K562 (cell line): ENCODE measurements around the gene VPS35. TPM values are rescaled to one million over a fixed set of nuclear protein-coding genes. Genes with fewer than 3 reads are reported as not detected.

Experiments
- ATAC-seq: fragments of 200-7000 bp; cut with Tn5 transposase; 3 replicates; pipeline ENCODE4 v1.9.1; 2020; ENCODE audit warnings: moderate library complexity
- BruUV-seq: library from RNA; stranded (reverse); fragments of 400-500 nt; replicated peaks from 2 replicates; lab custom pipeline; 2021; lab: Mats Ljungman, UMichigan
- CTCF ChIA-PET: fragments of 300-600 bp; formaldehyde crosslinking; extraction: SDS; loops from one replicate; lab custom pipeline; 2021; ENCODE audit warnings: low intra/inter-chr PET ratio; lab: Yijun Ruan, JAX
- POLR2A ChIA-PET: fragments of 300-600, 350-650 bp; sonication (Branson Sonifier 250); formaldehyde crosslinking; extraction: SDS; loops from one replicate; lab custom pipeline; 2021; ENCODE audit warnings: antibody characterized with exemption, inconsistent platforms; lab: Yijun Ruan, JAX
- DNase-seq, 4 experiments: peaks; one replicate each; pipeline versions ENCODE4 v3.0.0 to v3.0.0-alpha.2; 2011 to 2018; ENCODE audit warnings: low spot score in 3 of 4, mixed read lengths in 3 of 4; ENCODE audit errors: extremely low read depth in 1 of 4
- FAIRE-seq: peaks from 2 replicates; lab custom pipeline; 2011; peaks lifted over from hg19 to GRCh38; lab: Jason Lieb, UNC
- H2AFZ ChIP-seq: 2 replicates; pipeline ENCODE4 v1.6.0; 2011; ENCODE audit warnings: low read depth, low read length, control low read depth, inconsistent platforms
- H3K27ac ChIP-seq: fragments of 200-600 bp; 3 replicates; pipeline ENCODE4 v1.8.0; 2011; ENCODE audit warnings: low read depth, mild to moderate bottlenecking, control low read depth, inconsistent platforms, low read length, moderate library complexity, mixed read lengths; ENCODE audit errors: extremely low read depth
- H3K27me3 ChIP-seq, 2 experiments: fragments of 300-600 bp in 1 of 2; 2 replicates in 1 of 2; 3 replicates in 1 of 2; pipeline versions ENCODE4 v1.6.0 to v1.8.0; 2011; ENCODE audit warnings: inconsistent platforms in 2 of 2, low read length in 2 of 2, mild to moderate bottlenecking in 1 of 2, mixed read lengths in 1 of 2, moderate library complexity in 1 of 2; ENCODE audit not compliant: control insufficient read depth in 2 of 2, insufficient read depth in 2 of 2
- H3K36me3 ChIP-seq: fragments of 300-600 bp; 3 replicates; pipeline ENCODE4 v1.8.0; 2011; ENCODE audit warnings: mild to moderate bottlenecking, low read length, inconsistent platforms; ENCODE audit not compliant: control insufficient read depth, insufficient read depth
- H3K4me1 ChIP-seq, 2 experiments: fragments of 200-600 bp in 1 of 2; replicated peaks in 1 of 2; 2 replicates in 1 of 2; 3 replicates in 1 of 2; pipeline versions ENCODE4 v1.5.1 to v1.8.0; 2011; ENCODE audit warnings: inconsistent platforms in 2 of 2, low read length in 2 of 2, mild to moderate bottlenecking in 1 of 2, mixed read lengths in 1 of 2, moderate library complexity in 1 of 2; ENCODE audit not compliant: control insufficient read depth in 2 of 2, insufficient read depth in 2 of 2
- H3K4me2 ChIP-seq: 2 replicates; pipeline ENCODE4 v1.6.1; 2011; ENCODE audit warnings: low read length, control low read depth, inconsistent platforms, mixed read lengths; ENCODE audit not compliant: insufficient read depth
- H3K4me3 ChIP-seq: fragments of 200-600 bp; sonication (generic), shearing (Covaris generic); 2 replicates; pipeline ENCODE4 v1.5.1; 2016; ENCODE audit warnings: control low read depth, inconsistent platforms
- H3K79me2 ChIP-seq: fragments of 200-600 bp; 3 replicates; pipeline ENCODE4 v1.8.0; 2011; ENCODE audit warnings: low read length, inconsistent platforms; ENCODE audit not compliant: control insufficient read depth, insufficient read depth
- H3K9ac ChIP-seq, 2 experiments: 2 replicates each; pipeline versions ENCODE4 v1.6.0 to v1.6.1; 2011; ENCODE audit warnings: low read depth in 2 of 2, low read length in 2 of 2, control low read depth in 1 of 2, inconsistent platforms in 1 of 2, mild to moderate bottlenecking in 1 of 2, mixed read lengths in 1 of 2; ENCODE audit not compliant: insufficient read depth in 1 of 2
- H3K9me1 ChIP-seq: one replicate; pipeline ENCODE4 v1.6.0; 2011; ENCODE audit warnings: inconsistent platforms, mild to moderate bottlenecking, low read length, moderate library complexity; ENCODE audit not compliant: control insufficient read depth, insufficient read depth
- H3K9me3 ChIP-seq: replicated peaks from 2 replicates; pipeline ENCODE4 v1.5.1; 2011; ENCODE audit warnings: low read depth, low read length, inconsistent platforms; ENCODE audit not compliant: control insufficient read depth, insufficient read depth
- H4K20me1 ChIP-seq: replicated peaks from 2 replicates; pipeline ENCODE4 v1.6.1; 2011; ENCODE audit warnings: low read length, inconsistent platforms, mixed read lengths; ENCODE audit not compliant: control insufficient read depth, insufficient read depth
- BACH1 ChIP-seq: fragments of 200-800 bp; sonication (Bioruptor generic); IDR thresholded peaks from 2 replicates; pipeline ENCODE4 v1.6.1; 2016; ENCODE audit warnings: missing genetic modification characterization, missing compliant biosample characterization
- HDAC1 ChIP-seq, 2 experiments: fragments of 450-650 bp; IDR thresholded peaks; 2 replicates each; pipeline ENCODE4 v1.6.1; 2016 to 2017; ENCODE audit warnings: inconsistent platforms in 1 of 2, mild to moderate bottlenecking in 1 of 2, moderate library complexity in 1 of 2
- HDAC3 ChIP-seq: fragments of 450-650 bp; IDR thresholded peaks from 2 replicates; pipeline ENCODE4 v1.6.1; 2018; ENCODE audit warnings: borderline replicate concordance, mild to moderate bottlenecking, moderate library complexity; ENCODE audit not compliant: partially characterized antibody
- NCOA4 ChIP-seq: fragments of 450-650 bp; IDR thresholded peaks from 2 replicates; pipeline ENCODE4 v1.6.1; 2018; ENCODE audit warnings: mild to moderate bottlenecking; ENCODE audit not compliant: partially characterized antibody
- NFATC3 ChIP-seq: fragments of 450-650 bp; IDR thresholded peaks from 2 replicates; pipeline ENCODE4 v1.6.1; 2017; ENCODE audit warnings: mild to moderate bottlenecking
- PCBP1 ChIP-seq: fragments of 200-400 bp; formaldehyde crosslinking; IDR thresholded peaks from 2 replicates; pipeline ENCODE4 v1.6.1; 2018; ENCODE audit warnings: mild to moderate bottlenecking, low read depth, low read length; ENCODE audit not compliant: poor library complexity, severe bottlenecking
- REST ChIP-seq, 2 experiments: fragments of 450-650 bp; formaldehyde crosslinking in 1 of 2; IDR thresholded peaks; 2 replicates each; pipeline versions ENCODE4 v1.4.0 to v1.6.1; 2014 to 2020; ENCODE audit warnings: mild to moderate bottlenecking in 2 of 2, borderline replicate concordance in 1 of 2, low read depth in 1 of 2
- SP1 ChIP-seq: sonication (generic); formaldehyde crosslinking; IDR thresholded peaks from 2 replicates; pipeline ENCODE4 v1.8.1; 2022; ENCODE audit warnings: mild to moderate bottlenecking, missing genetic modification reagents
- TBP ChIP-seq: optimal IDR thresholded peaks from 2 replicates; pipeline ENCODE3; 2011; ENCODE audit warnings: low read depth, low read length, improper control_type of control experiment
- ZBTB8A ChIP-seq: fragments of 450-650 bp; IDR thresholded peaks from 2 replicates; pipeline ENCODE4 v1.6.1; 2018; ENCODE audit warnings: mild to moderate bottlenecking, moderate library complexity; ENCODE audit not compliant: partially characterized antibody
- WGBS: fragments of 100-300 bp; shearing (Covaris generic); methylation state at CpG from one replicate; pipeline ENCODE4 v1.1.6; 2016; ENCODE audit warnings: low coverage, mixed read lengths; ENCODE audit not compliant: insufficient coverage; ENCODE audit errors: missing lambda C conversion rate; 5-methylcytosine and 5-hydroxymethylcytosine counted together
- in situ Hi-C: fragments of 300-500 bp; cut with MboI; formaldehyde crosslinking; loops from 4 replicates; pipeline ENCODE4 v1.15.0; 2018; ENCODE audit warnings: inconsistent platforms, mixed read lengths
- intact Hi-C: fragments of 100-400 bp; cut with micrococcal nuclease; formaldehyde crosslinking; loops from 2 replicates; pipeline ENCODE4 v1.14.2; 2022
- polyA plus RNA-seq, 8 experiments: library from polyadenylated mRNA; depleted of rRNA in 4 of 8; stranded (reverse) in 5 of 8; unstranded in 3 of 8; fragments of >200 nt; fragmentation: Nextera tagmentation in 2 of 8; fragmentation: Illumina TruSeq in 1 of 8; extraction: Ambion mirVana in 2 of 8; extraction: Trizol in 1 of 8; gene quantifications; 2 replicates each; pipeline versions ENCODE4 v1.2.1 to v1.2.3, GENCODE V29; 2011 to 2014; ENCODE audit warnings: inconsistent platforms in 1 of 8, missing spikeins in 1 of 8
- total RNA-seq, 7 experiments: library from RNA; depleted of rRNA in 6 of 7; stranded (reverse); fragments of >200 nt in 6 of 7; fragmentation: Illumina TruSeq in 2 of 7; extraction: Trizol in 2 of 7; gene quantifications; 2 replicates each; pipeline versions ENCODE4 v1.2.1 to v1.2.3, GENCODE V29; 2011 to 2021; ENCODE audit warnings: low replicate concordance in 1 of 7
- TF ChIP-seq, protein P1 (sequence below): fragments of 450-650 bp; formaldehyde crosslinking; conservative IDR thresholded peaks from 2 replicates; pipeline ENCODE4 v1.4.0; 2022; ENCODE audit warnings: mild to moderate bottlenecking, missing genetic modification characterization

Gene VPS35
- total and polyA plus RNA-seq, 9 of the 15 experiments (the other 6 are each of a cell fraction or from before 2014, with no cell fraction given), result 32.7 to 131 (median 66.2) TPM

DNA sequence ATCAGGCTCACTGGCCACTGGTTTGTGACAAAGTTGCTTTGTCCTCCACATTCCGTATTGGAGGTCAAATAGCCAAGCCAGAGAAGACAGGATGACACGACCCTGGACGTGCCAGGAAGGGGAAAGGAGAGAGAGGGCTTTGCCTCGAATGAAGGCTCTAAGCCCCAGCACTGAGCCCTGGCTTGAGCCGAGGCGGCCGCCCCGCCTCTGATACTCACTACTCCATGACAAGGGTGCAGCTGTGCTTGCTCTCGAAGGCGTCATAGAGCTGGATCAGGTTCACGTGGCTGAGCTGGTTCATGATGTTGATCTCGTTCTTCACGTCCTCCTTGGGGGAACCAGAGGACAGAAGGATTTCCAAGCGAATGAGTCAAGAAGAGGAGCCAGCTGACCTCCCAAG is 39.8 kb upstream of the VPS35 start:
- Histone ChIP-seq H2AFZ (no peak overlapping the region), H3K36me3 (no peaks in the 10 kb centered on the region; the same call in 2 of the 3 replicates), H3K27ac (no peak overlapping the region), H3K4me2 (no peak overlapping the region), H3K79me2 (no peaks in the 10 kb centered on the region), H3K9ac (0 out of 4 replicates have a peak overlapping the region, but pooled peaks of 1 of the 2 experiments have one; percentile 36), H3K9me1 (no peaks in the 10 kb centered on the region), H3K27me3 (no peaks in the 10 kb centered on the region), H3K4me1 (peaks cover 0 to 6% of the 10 kb centered on the region in 2 experiments; a peak in 1 of 5 replicates), H4K20me1 (no peaks in the 10 kb centered on the region), H3K4me3 (no peak overlapping the region), H3K9me3 (peaks cover 2% of the 10 kb centered on the region; the same call in 1 of the 2 replicates)
- ATAC-seq, result no peak
- ChIA-PET CTCF (no interaction called here), POLR2A (interaction anchor here (0.9 kb wide), 1 partner anchor 11 kb away, joined by 3 read pairs; no protein-coding TSS in a partner anchor)
- DNase-seq, result no peak
- intact Hi-C loops (no loop called here), in situ Hi-C loops (no loop called here)
- 53% methylated on average over 13 of the region's 14 CpGs for WGBS
- FAIRE-seq, result no peak
- BruUV-seq, result no TSS peak
- TF ChIP-seq, protein P1, sequence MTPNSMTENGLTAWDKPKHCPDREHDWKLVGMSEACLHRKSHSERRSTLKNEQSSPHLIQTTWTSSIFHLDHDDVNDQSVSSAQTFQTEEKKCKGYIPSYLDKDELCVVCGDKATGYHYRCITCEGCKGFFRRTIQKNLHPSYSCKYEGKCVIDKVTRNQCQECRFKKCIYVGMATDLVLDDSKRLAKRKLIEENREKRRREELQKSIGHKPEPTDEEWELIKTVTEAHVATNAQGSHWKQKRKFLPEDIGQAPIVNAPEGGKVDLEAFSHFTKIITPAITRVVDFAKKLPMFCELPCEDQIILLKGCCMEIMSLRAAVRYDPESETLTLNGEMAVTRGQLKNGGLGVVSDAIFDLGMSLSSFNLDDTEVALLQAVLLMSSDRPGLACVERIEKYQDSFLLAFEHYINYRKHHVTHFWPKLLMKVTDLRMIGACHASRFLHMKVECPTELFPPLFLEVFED (CRISPR knock-in tag), result no peak
- TF ChIP-seq NFATC3 (no peak), SP1 (CRISPR knock-in tag) (no peak), BACH1 (no peak), NCOA4 (no peak), ZBTB8A (no peak), REST (IDR thresholded peaks at IDR 0.05; ENCODE audit: borderline replicate concordance) (no peak), REST (CRISPR knock-in tag; IDR thresholded peaks at IDR 0.05; ENCODE audit: low read depth) (no peak), HDAC3 (no peak), TBP (no peak), PCBP1 (no peak), HDAC1 (IDR thresholded peaks at IDR 0.05) (no peak)
